Heart left ventricle (tissue), 13 donors: ENCODE data around the gene EMC10.

Source experiments
- CTCF ChIP-seq, 12 donors: fragments of 200-600 bp; sonication (generic) in 4 of 12; IDR thresholded peaks; one replicate each; pipeline versions ENCODE4 v1.5.0 to v1.8.0; 2018 to 2022; ENCODE audit warnings: antibody characterized with exemption in 12 of 12, mild to moderate bottlenecking in 5 of 12
- POLR2A ChIP-seq, 2 donors: fragments of 450-650 bp; IDR thresholded peaks; one replicate each; pipeline ENCODE4 v1.6.1; 2017; ENCODE audit warnings: antibody characterized with exemption in 2 of 2, mild to moderate bottlenecking in 2 of 2, moderate library complexity in 2 of 2
- donor health status: ischemic (EF 13 %, LVEDD 7.1; RV severe dilation, severe dysfunction).
- donor health status: DM: no; HTN: yes; CAD: no.
- donor health status: DM: no; HTN: no; CAD: no.
- donor health status: ischemic (EF 25% LVEDD 6.9; RV normal size, moderate dysfunction).
- donor health status: ischemic (EF 25% LVEDD 5.7; RV mildly dilated, moderate dysfunction).
- donor health status: ischemic (EF 35%, LVEDD 5.7; RV mildly dilated, moderate dysfunction).
- donor health status: nonischemic (EF 11% LVEDD 7.7; RV severe dilation, severe dysfunction).
- donor health status: DM: yes; HTN: yes; CAD: no.
- donor health status: PGD.
- donor health status: ischemic (EF 29% LVEDD 5.4; RV normal size, mild dysfunction).
- donor health status: nonischemic (EF 23%, LVEDD 6.1; RV moderate dilation, normal function).

- TF ChIP-seq POLR2A (IDR thresholded peaks at IDR 0.05) (no peak), CTCF (IDR thresholded peaks at IDR 0.05) (no peak)
Observed at GRCh38 chr19:50433201-50434180, 42.8 kb upstream of the EMC10 start.
